Prostate gland (tissue), 2 donors: Measurements from ENCODE around the gene ZNF469.

Experiments used
- POLR2A ChIP-seq: fragments of 450-650 bp; IDR thresholded peaks from one replicate; pipeline ENCODE4 v1.6.1; 2016; ENCODE audit warnings: antibody characterized with exemption, mild to moderate bottlenecking
- POLR2AphosphoS5 ChIP-seq: sonication (generic); formaldehyde crosslinking; IDR thresholded peaks from one replicate; pipeline ENCODE4 v1.6.1; 2017; ENCODE audit warnings: antibody characterized with exemption
- TF ChIP-seq, protein P1 (sequence below), 4 experiments: fragments of 200-600 bp in 2 of 4; fragments of 450-650 bp in 2 of 4; sonication (generic) in 2 of 4; IDR thresholded peaks; 1 replicate in 3 of 4; 2 replicates in 1 of 4; pipeline ENCODE4 v1.5.1; 2016 to 2019; ENCODE audit warnings: antibody characterized with exemption in 4 of 4, mild to moderate bottlenecking in 2 of 4, moderate library complexity in 2 of 4

DNA sequence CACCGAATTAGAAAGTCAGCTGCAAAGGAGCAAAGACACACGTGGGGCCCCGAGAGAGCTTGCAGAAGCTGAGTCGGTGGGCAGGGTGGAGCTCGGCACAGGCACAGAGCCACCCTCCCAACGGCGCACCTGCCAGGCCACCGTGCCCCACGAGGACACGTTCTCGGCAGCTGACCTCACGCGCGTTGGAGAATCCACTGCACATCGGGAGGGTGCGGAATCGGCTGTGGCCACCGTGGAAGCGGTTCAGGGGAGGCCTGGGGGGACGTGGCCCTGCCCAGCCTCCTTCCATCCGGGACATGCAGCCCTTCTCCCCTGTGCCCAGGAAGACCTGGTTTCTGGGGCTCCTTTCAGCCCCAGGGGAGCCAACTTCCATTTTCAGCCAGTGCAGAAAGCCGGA lies 49.4 kb downstream of the ZNF469 start:
- TF ChIP-seq, protein P1, sequence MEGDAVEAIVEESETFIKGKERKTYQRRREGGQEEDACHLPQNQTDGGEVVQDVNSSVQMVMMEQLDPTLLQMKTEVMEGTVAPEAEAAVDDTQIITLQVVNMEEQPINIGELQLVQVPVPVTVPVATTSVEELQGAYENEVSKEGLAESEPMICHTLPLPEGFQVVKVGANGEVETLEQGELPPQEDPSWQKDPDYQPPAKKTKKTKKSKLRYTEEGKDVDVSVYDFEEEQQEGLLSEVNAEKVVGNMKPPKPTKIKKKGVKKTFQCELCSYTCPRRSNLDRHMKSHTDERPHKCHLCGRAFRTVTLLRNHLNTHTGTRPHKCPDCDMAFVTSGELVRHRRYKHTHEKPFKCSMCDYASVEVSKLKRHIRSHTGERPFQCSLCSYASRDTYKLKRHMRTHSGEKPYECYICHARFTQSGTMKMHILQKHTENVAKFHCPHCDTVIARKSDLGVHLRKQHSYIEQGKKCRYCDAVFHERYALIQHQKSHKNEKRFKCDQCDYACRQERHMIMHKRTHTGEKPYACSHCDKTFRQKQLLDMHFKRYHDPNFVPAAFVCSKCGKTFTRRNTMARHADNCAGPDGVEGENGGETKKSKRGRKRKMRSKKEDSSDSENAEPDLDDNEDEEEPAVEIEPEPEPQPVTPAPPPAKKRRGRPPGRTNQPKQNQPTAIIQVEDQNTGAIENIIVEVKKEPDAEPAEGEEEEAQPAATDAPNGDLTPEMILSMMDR (IDR thresholded peaks at IDR 0.05): no peak
- TF ChIP-seq POLR2AphosphoS5 (no peak), POLR2A (no peak)
